ENCODE data around the gene SRPX. TPM values are rescaled to one million over a fixed set of nuclear protein-coding genes. Genes with fewer than 3 reads are reported as not detected.

The SRPX gene
- total RNA-seq, 2 experiments from 2014 or later, result 0.25 to 0.63 TPM

DNA sequence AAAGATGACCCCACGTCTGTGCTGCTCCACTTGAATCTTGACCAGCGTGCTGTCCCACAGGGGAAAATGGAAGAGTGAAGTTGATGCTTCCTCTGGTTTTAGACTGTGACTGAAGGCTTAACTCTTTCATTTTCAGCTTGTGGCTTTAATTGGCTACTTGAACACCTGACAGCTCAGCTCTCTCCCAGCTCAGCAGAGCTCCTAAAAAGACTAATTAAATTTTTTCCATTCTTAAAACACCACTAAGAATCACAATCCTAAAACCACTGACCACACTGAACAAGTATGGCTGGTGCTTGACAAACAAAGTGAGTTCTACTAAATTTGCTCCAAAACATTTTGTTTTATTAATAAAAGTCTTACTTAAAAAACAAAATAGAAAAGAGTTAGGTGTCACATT, 71.7 kb downstream of the SRPX start:
- Mint-ChIP-seq H3K9me3 (no peaks in the 10 kb centered on the region), H3K36me3 (ENCODE audit: low read depth) (no peaks in the 10 kb centered on the region), H3K27ac (no peak overlapping the region), H3K4me3 (no peak overlapping the region), H3K4me1 (no peaks in the 10 kb centered on the region), H3K27me3 (peaks cover 2% of the 10 kb centered on the region)
- ChIA-PET CTCF (no interaction called here), POLR2A (no interaction called here)
- DNase-seq, result no peak

DNA sequence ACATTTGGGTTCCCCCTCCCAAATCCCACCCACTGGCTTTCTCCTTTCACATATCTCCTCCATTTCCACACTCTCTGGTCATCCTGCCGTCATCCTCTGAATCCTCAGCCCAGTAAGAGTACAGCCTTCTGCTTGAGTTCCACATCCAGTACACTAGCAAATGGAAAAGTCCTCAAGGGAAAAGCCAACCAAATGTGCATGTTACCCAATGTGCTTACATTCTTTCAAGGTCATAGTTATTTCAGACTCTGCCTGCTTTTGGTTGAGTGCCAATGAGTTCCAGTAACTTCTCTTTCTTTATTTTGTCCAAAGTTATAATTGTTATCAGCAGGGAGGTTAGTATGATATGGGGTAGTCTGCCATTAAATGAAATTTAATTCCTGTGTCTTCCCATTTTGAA, 78.1 kb downstream of the SRPX start:
- CTCF ChIA-PET, result no interaction called here
- Mint-ChIP-seq H3K27me3 (no peaks in the 10 kb centered on the region), H3K36me3 (ENCODE audit: low read depth) (no peaks in the 10 kb centered on the region), H3K9me3 (no peaks in the 10 kb centered on the region), H3K4me3 (no peak overlapping the region), H3K4me1 (no peaks in the 10 kb centered on the region), H3K27ac (no peak overlapping the region)
- POLR2A ChIA-PET, result no interaction called here
- DNase-seq, result no peak

DNA sequence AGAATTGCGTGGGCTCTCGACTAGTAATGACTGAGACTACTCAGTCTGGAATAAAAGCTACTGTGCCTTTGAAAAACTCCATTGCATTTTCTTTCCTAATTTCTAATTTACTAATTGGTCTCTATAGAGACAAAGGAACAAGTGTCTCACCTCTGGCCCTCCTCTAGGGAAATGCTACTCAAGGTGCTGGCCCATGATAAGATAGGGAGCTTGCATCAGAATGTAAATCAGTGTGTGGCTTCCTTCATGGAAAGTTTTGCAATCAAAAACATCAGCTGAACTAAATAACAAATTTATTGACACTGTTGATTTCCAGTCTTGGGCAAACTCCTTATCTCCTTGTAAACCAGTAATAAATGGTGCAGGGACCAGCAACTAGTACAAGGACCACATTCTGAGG, 81.8 kb downstream of the SRPX start:
- H3K27ac Mint-ChIP-seq, result no peak overlapping the region
- no peak overlapping the region for H3K4me3 Mint-ChIP-seq
- no peaks in the 10 kb centered on the region for H3K9me3 Mint-ChIP-seq
- no peaks in the 10 kb centered on the region for H3K36me3 Mint-ChIP-seq (ENCODE audit: low read depth)
- CTCF ChIA-PET, result no interaction called here
- no peaks in the 10 kb centered on the region for H3K27me3 Mint-ChIP-seq
- no peak for DNase-seq
- H3K4me1 Mint-ChIP-seq, result no peaks in the 10 kb centered on the region
- POLR2A ChIA-PET, result no interaction called here

DNA sequence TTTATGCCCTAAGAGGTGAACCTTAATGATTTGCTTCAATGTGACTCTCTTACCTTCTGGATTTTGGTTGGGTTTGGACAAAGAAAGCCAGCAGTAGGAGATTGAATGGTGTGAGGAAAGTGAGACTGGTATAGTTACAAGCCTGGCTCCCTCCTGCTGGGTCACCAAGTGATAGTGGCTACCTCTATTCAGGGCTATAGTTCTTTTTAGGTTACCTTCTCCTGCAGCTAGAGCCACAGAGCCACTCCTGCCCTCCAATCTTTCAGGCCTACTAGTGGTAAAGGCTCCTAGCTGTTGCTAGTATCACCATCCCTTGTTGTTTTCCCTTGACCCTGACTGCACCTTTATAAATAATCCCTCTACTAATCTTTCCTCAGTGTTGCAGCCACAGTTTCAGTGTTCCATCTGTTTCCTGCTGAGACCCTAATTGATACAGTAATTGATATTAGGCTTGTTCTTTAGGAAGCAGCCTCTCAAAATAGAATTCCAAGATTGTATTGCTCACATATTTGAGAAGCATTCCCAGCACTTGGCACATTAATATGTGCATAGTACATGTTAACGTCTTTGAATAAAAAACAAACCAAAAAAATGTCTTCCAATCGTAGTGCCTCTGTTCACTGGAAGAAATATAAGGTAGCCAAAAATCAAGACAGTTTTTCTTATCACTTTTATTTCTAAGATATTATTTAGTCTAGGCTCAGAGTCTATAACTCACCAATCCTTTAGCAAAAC, 82.3 kb downstream of the SRPX start:
- DNase-seq, result no peak
- ChIA-PET CTCF (no interaction called here), POLR2A (no interaction called here)
- Mint-ChIP-seq H3K27ac (no peak overlapping the region), H3K4me1 (no peaks in the 10 kb centered on the region), H3K27me3 (no peaks in the 10 kb centered on the region), H3K9me3 (no peaks in the 10 kb centered on the region), H3K4me3 (no peak overlapping the region), H3K36me3 (ENCODE audit: low read depth) (no peaks in the 10 kb centered on the region)

DNA sequence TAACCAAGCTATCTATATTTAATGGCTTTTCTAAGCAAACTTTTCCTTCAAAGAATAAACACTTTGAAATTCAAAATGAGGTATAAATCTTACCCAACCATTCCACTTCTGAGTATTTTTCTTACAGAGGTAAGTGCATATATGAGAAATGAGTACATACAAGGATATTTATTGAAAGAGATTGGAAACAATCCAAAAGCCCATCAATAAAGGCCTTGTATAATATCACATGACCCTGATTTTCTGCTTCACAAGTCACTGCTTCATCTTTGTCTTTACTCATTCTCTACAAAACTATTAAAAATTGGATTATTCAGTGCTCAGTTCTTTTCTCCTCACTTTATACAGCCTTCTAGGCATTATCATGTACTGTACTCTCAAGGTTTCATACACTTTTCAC, 91.3 kb downstream of the SRPX start:
- no peak for DNase-seq
- no peaks in the 10 kb centered on the region for H3K9me3 Mint-ChIP-seq
- no peak overlapping the region for H3K4me3 Mint-ChIP-seq
- ChIA-PET CTCF (no interaction called here), POLR2A (no interaction called here)
- H3K27me3 Mint-ChIP-seq, result no peaks in the 10 kb centered on the region
- H3K36me3 Mint-ChIP-seq (ENCODE audit: low read depth), result no peaks in the 10 kb centered on the region
- H3K4me1 Mint-ChIP-seq, result no peaks in the 10 kb centered on the region
- H3K27ac Mint-ChIP-seq, result no peak overlapping the region

DNA sequence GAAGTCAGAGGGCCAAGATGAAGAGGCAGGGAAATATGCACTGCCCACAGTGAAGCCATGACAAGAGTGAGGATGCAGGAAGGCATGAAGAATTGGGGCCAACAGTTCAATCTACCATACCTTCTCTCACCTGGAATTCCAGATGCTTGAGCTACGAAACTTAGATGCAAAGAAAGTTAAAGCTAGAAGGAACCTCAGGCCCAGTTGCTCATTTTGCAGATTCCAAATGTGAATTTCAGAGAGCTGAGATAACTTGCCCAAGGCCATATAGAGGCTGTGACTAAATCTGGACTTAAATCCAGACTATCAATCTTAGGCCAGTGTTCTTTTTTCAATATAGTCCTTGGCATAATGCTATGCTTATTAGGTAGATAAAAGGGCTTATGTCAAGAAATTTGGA, 92.7 kb downstream of the SRPX start:
- no peaks in the 10 kb centered on the region for H3K4me1 Mint-ChIP-seq
- H3K9me3 Mint-ChIP-seq, result no peaks in the 10 kb centered on the region
- no peak overlapping the region for H3K4me3 Mint-ChIP-seq
- no peak overlapping the region for H3K27ac Mint-ChIP-seq
- CTCF ChIA-PET, result no interaction called here
- no peaks in the 10 kb centered on the region for H3K27me3 Mint-ChIP-seq
- DNase-seq, result no peak
- no peaks in the 10 kb centered on the region for H3K36me3 Mint-ChIP-seq (ENCODE audit: low read depth)
- POLR2A ChIA-PET, result no interaction called here

DNA sequence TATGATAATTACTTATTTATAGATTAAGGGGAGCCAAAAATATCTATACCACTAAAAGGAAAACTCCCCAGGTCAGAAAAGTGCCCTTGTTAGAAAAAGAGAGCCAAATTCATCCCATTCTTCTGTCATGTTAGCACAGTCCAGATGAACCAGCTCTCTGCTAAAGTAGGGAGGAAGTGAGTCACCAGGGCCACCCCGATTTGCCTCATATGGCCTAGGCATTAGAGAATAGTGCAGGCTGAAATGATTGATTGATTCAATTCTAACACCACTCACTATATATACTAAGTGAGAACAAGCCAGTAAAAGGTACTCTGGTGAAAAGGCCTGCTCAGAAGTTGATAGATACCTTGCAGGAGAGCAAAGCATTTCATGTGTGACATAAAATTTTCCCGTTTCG, 94.5 kb downstream of the SRPX start:
- Mint-ChIP-seq H3K4me1 (no peaks in the 10 kb centered on the region), H3K4me3 (no peak overlapping the region), H3K9me3 (no peaks in the 10 kb centered on the region), H3K27ac (no peak overlapping the region), H3K36me3 (ENCODE audit: low read depth) (no peaks in the 10 kb centered on the region), H3K27me3 (no peaks in the 10 kb centered on the region)
- ChIA-PET CTCF (no interaction called here), POLR2A (no interaction called here)
- no peak for DNase-seq

DNA sequence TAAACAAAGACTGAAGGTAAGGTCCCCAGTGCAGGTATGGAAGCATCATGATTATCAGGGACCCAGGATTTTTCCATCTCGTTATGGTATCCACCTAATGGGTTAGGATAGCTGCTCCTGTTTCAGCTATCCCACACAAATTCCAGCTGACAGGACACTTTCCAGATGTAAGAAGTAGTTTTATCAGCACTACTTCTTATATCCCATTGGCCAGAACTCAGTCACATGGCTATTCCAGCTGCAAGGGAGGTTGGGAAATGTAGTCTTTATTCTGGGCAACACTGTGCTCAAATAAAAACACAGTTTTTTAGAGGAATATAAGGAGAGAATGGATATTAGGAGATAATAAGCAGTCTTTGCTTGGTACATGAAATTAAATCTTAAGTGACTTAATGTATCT, 96.7 kb downstream of the SRPX start:
- no peak overlapping the region for H3K27ac Mint-ChIP-seq
- no peak for DNase-seq
- no peaks in the 10 kb centered on the region for H3K9me3 Mint-ChIP-seq
- no peaks in the 10 kb centered on the region for H3K27me3 Mint-ChIP-seq
- ChIA-PET CTCF (no interaction called here), POLR2A (no interaction called here)
- H3K4me1 Mint-ChIP-seq, result no peaks in the 10 kb centered on the region
- H3K36me3 Mint-ChIP-seq (ENCODE audit: low read depth), result no peaks in the 10 kb centered on the region
- H3K4me3 Mint-ChIP-seq, result no peak overlapping the region

DNA sequence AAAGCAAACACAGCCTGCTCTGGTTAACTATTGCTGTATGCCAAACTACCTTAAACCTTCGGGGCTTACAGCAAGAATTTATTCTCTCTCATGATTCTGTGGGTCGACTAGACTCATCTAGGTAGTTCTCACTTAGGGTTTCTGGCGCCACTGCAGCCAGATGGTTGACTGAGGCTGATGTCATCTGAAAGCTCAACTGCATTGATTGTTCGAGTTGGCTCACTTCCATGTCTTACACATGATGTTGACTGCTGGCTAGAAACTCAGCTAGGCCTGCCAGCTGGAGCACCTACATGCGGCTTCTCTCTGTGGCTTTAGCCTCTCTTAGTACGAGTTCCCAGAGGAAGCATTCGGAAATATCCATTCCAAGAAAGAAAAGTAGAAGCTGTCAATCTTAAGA, 103.2 kb downstream of the SRPX start:
- POLR2A ChIA-PET, result no interaction called here
- no peak overlapping the region for H3K4me3 Mint-ChIP-seq
- no peak for DNase-seq
- no peak overlapping the region for H3K27ac Mint-ChIP-seq
- H3K36me3 Mint-ChIP-seq (ENCODE audit: low read depth), result no peaks in the 10 kb centered on the region
- H3K27me3 Mint-ChIP-seq, result no peaks in the 10 kb centered on the region
- no peaks in the 10 kb centered on the region for H3K4me1 Mint-ChIP-seq
- CTCF ChIA-PET, result no interaction called here
- no peaks in the 10 kb centered on the region for H3K9me3 Mint-ChIP-seq

DNA sequence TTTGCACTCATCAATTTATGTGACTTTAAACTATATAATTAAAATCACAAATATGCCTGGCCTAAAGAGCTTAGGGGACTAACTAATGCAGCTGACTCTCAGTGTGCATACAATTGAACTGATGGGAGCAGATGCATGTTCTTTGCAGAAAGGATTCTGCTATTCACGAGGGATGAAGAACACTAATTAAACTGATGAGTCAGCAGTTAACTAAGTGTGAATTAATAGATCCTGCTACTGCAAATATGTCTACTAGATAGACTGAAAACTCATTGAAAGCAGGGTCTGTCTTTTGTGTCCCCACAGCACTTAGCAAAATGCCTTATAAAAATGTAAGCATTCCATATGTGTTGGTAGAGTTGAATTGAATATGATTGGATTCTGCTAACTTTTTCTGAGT, 104.0 kb downstream of the SRPX start:
- no peak for DNase-seq
- ChIA-PET CTCF (no interaction called here), POLR2A (no interaction called here)
- Mint-ChIP-seq H3K27me3 (no peaks in the 10 kb centered on the region), H3K36me3 (ENCODE audit: low read depth) (no peaks in the 10 kb centered on the region), H3K4me3 (no peak overlapping the region), H3K4me1 (no peaks in the 10 kb centered on the region), H3K9me3 (no peaks in the 10 kb centered on the region), H3K27ac (no peak overlapping the region)

DNA sequence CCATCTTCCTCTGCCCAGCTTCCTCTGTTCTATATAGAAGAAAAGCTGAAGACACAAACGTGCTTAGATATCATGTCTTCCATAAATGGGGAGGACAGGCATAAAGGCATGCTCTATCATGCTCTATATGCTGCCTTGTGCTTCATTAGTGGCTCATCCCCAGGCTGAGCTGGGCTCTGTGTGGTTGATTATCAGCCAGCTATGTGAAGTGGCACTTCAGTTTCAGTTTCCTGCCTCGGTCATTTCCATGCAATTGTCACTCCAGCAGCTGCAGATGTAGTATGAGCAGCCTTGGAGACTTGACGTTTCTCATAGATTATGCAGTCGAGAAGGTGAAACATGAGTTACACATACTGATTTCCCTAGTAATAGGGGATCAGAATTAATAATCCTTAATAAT, 108.1 kb downstream of the SRPX start:
- no peaks in the 10 kb centered on the region for H3K9me3 Mint-ChIP-seq
- no peak overlapping the region for H3K27ac Mint-ChIP-seq
- H3K36me3 Mint-ChIP-seq (ENCODE audit: low read depth), result no peaks in the 10 kb centered on the region
- no peaks in the 10 kb centered on the region for H3K27me3 Mint-ChIP-seq
- H3K4me1 Mint-ChIP-seq, result no peaks in the 10 kb centered on the region
- ChIA-PET POLR2A (no interaction called here), CTCF (no interaction called here)
- no peak overlapping the region for H3K4me3 Mint-ChIP-seq
- no peak for DNase-seq

DNA sequence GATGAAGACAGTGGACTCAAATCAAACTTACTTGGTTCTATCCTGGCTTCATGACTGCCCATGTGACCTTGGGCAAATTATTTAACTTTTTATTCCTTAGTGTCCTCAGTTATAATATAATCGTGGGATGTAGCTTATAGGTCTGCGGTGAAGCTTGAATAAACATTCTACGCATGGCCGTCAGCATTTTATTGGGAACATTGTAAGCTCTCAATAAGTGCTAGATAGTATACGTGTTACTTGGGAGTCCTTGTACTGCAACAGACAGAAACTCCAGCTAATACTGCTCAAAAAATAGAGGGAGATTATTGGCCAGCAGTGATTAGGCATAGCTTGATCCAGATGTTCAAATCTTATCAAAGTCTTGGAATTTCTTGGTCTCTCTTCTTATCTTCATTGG, 109.5 kb downstream of the SRPX start:
- Mint-ChIP-seq H3K4me3 (no peak overlapping the region), H3K9me3 (no peaks in the 10 kb centered on the region), H3K36me3 (ENCODE audit: low read depth) (no peaks in the 10 kb centered on the region), H3K4me1 (no peaks in the 10 kb centered on the region), H3K27ac (no peak overlapping the region), H3K27me3 (no peaks in the 10 kb centered on the region)
- ChIA-PET CTCF (no interaction called here), POLR2A (no interaction called here)
- no peak for DNase-seq

DNA sequence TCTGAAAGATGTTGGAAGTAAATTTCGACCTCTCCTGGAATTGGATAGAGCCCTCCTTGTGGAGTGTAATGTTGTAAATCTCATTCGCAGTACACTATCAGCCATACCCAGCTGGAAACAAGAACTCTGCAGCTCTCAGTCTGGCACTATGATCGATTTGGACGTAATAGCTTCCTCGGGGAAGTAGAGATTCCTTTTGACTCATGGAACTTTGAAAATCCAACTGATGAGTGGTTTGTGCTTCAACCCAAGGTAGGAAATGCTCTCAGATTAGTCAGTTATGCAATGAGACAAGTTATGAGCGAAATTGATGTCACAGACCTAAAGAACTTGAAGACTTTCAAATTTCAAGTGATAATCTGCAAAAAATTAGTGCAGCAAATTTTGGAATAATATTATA, 110.4 kb downstream of the SRPX start:
- no peak overlapping the region for H3K27ac Mint-ChIP-seq
- ChIA-PET POLR2A (no interaction called here), CTCF (no interaction called here)
- H3K36me3 Mint-ChIP-seq (ENCODE audit: low read depth), result no peaks in the 10 kb centered on the region
- DNase-seq, result no peak
- H3K4me3 Mint-ChIP-seq, result no peak overlapping the region
- H3K27me3 Mint-ChIP-seq, result no peaks in the 10 kb centered on the region
- no peaks in the 10 kb centered on the region for H3K9me3 Mint-ChIP-seq
- H3K4me1 Mint-ChIP-seq, result no peaks in the 10 kb centered on the region

DNA sequence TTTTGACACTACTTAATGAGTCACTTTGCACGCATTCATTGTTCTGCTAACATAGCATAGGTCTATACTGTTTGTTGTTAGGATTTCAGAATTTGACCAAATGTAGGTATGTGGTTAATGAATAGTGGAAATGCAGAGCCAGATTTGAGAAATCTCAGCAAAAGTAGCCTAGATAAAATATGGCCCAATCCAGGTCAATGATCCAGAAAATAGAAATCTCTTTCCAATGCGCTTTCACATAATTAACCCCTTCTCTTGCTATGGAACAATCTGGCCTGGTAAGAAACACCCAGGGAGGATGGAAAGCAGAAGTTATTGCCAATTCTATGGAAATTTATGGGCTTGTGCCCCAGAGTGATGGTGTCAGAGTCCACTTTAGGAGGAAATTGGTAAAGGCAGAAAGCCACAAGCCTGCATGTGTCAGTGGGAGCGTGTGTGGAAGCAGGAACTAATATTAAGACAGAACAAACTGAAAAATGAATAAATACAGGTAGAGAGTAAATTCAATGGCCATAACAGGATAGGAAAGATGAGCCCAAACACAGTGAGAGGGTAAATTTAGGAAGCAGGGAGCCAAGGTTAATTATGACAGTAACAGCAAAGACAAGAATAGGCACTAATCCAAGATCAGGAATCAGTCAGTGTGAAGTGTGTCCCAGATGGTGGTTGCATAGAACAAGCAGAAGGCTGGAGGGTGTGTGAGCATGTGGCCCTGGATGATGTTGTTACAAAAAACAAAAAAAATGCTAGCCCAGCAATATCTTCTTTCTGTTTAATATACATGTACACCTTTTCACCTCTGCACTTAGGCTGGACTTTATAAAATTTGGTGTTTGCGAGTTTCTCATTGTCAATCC, 111.4 kb downstream of the SRPX start:
- H3K9me3 Mint-ChIP-seq, result no peaks in the 10 kb centered on the region
- no peaks in the 10 kb centered on the region for H3K27me3 Mint-ChIP-seq
- DNase-seq, result no peak
- no peak overlapping the region for H3K4me3 Mint-ChIP-seq
- ChIA-PET CTCF (no interaction called here), POLR2A (no interaction called here)
- no peaks in the 10 kb centered on the region for H3K36me3 Mint-ChIP-seq (ENCODE audit: low read depth)
- no peak overlapping the region for H3K27ac Mint-ChIP-seq
- H3K4me1 Mint-ChIP-seq, result peaks cover 6% of the 10 kb centered on the region
